Measurements from ENCODE around the gene MUL1. TPM values are rescaled to one million over a fixed set of nuclear protein-coding genes. Genes with fewer than 3 reads are reported as not detected.

The MUL1 gene
- polyA plus RNA-seq (2012; ENCODE audit: insufficient read depth, insufficient read length), result 10.9 TPM

GRCh38 chr1:20507564-20508410, at the start of gene MUL1:
Gene MUL1, minus strand, starts transcription at chr1:20508151. Its CDS starts 127 bp downstream, at chr1:20508024.
- DNase-seq (ENCODE audit: low read depth, low spot score), result peak; percentile 84
- H3K4me3 ChIP-seq (ENCODE audit: low read length), result peak within 1 kb of the TSS; percentile 95

- no peak overlapping the region for H3K4me3 ChIP-seq (ENCODE audit: low read length)
- no peak for DNase-seq (ENCODE audit: low read depth, low spot score)
Observed at GRCh38 chr1:20555758-20556120, 47.8 kb upstream of the MUL1 start.

- DNase-seq (ENCODE audit: low read depth, low spot score), result no peak
- no peak overlapping the region for H3K4me3 ChIP-seq (ENCODE audit: low read length)
Observed at GRCh38 chr1:20555025-20555757, 47.2 kb upstream of the MUL1 start.

- H3K4me3 ChIP-seq (ENCODE audit: low read length), result peak overlapping the region; percentile 15; the same call in 1 of the 2 replicates
- DNase-seq (ENCODE audit: low read depth, low spot score), result no peak
Observed at GRCh38 chr1:20552728-20553445, 44.9 kb upstream of the MUL1 start.

- peak within 1 kb of the TSS; percentile 15 for H3K4me3 ChIP-seq (ENCODE audit: low read length)
- peak; percentile 10 for DNase-seq (ENCODE audit: low read depth, low spot score)
Observed at GRCh38 chr1:20551945-20552727, 44.2 kb upstream of the MUL1 start, which contains the start of gene FAM43B. Gene FAM43B, plus strand, starts transcription at chr1:20552573. Its CDS starts 401 bp downstream, at chr1:20552974.

GRCh38 chr1:20551161-20551560, 43.2 kb upstream of the MUL1 start:
- no peak overlapping the region for H3K4me3 ChIP-seq (ENCODE audit: low read length)
- DNase-seq (ENCODE audit: low read depth, low spot score), result no peak

GRCh38 chr1:20546637-20547036, 38.7 kb upstream of the MUL1 start:
- DNase-seq (ENCODE audit: low read depth, low spot score), result no peak
- no peak overlapping the region for H3K4me3 ChIP-seq (ENCODE audit: low read length)

- DNase-seq (ENCODE audit: low read depth, low spot score), result no peak
- no peak overlapping the region for H3K4me3 ChIP-seq (ENCODE audit: low read length)
Observed at GRCh38 chr1:20540281-20540680, 32.3 kb upstream of the MUL1 start.

- H3K4me3 ChIP-seq (ENCODE audit: low read length), result no peak overlapping the region
- DNase-seq (ENCODE audit: low read depth, low spot score), result no peak
Observed at GRCh38 chr1:20538760-20539551, 31.0 kb upstream of the MUL1 start.

- no peak overlapping the region for H3K4me3 ChIP-seq (ENCODE audit: low read length)
- no peak for DNase-seq (ENCODE audit: low read depth, low spot score)
Observed at GRCh38 chr1:20538227-20538626, 30.3 kb upstream of the MUL1 start.

- no peak overlapping the region for H3K4me3 ChIP-seq (ENCODE audit: low read length)
- no peak for DNase-seq (ENCODE audit: low read depth, low spot score)
Observed at GRCh38 chr1:20534659-20535417, 26.9 kb upstream of the MUL1 start.

- DNase-seq (ENCODE audit: low read depth, low spot score), result no peak
- H3K4me3 ChIP-seq (ENCODE audit: low read length), result no peak overlapping the region
Observed at GRCh38 chr1:20533635-20534034, 25.7 kb upstream of the MUL1 start.

GRCh38 chr1:20530901-20531300, 22.9 kb upstream of the MUL1 start:
- H3K4me3 ChIP-seq (ENCODE audit: low read length), result no peak overlapping the region
- no peak for DNase-seq (ENCODE audit: low read depth, low spot score)

- DNase-seq (ENCODE audit: low read depth, low spot score), result no peak
- H3K4me3 ChIP-seq (ENCODE audit: low read length), result no peak overlapping the region
Observed at GRCh38 chr1:20530306-20530705, 22.4 kb upstream of the MUL1 start.

- no peak for DNase-seq (ENCODE audit: low read depth, low spot score)
- no peak overlapping the region for H3K4me3 ChIP-seq (ENCODE audit: low read length)
Observed at GRCh38 chr1:20528221-20528620, 20.3 kb upstream of the MUL1 start.

GRCh38 chr1:20526267-20526666, 18.3 kb upstream of the MUL1 start:
- DNase-seq (ENCODE audit: low read depth, low spot score), result no peak
- H3K4me3 ChIP-seq (ENCODE audit: low read length), result no peak overlapping the region

Measured in Jurkat, Clone E6-1 (cell line).